ENCODE measurements around the gene CBLB.
A peak's percentile ranks its signal among the peaks of the same experiment; 100 is the strongest.

CBLB gene

GRCh38 chr3:105611304-105612192 is 257.3 kb downstream of the CBLB start:
- peak; percentile 86 for ATAC-seq (ENCODE audit: low read depth)
- no peak overlapping the region for H3K27ac ChIP-seq (ENCODE audit: poor library complexity, severe bottlenecking)
- DNase-seq (ENCODE audit: low spot score), result no peak
- peaks cover 2% of the 10 kb centered on the region for H3K9me3 ChIP-seq (ENCODE audit: severe bottlenecking)
- no peak for TF ChIP-seq CTCF (IDR thresholded peaks at IDR 0.05; ENCODE audit: poor library complexity, severe bottlenecking)
- H3K27me3 ChIP-seq (ENCODE audit: insufficient read depth, poor library complexity, severe bottlenecking), result no peaks in the 10 kb centered on the region
- H3K4me3 ChIP-seq (ENCODE audit: severe bottlenecking), result no peak overlapping the region
- no peaks in the 10 kb centered on the region for H3K36me3 ChIP-seq (ENCODE audit: low read depth)
- H3K4me1 ChIP-seq (ENCODE audit: insufficient read depth, poor library complexity, severe bottlenecking), result peaks cover 15% of the 10 kb centered on the region

- H3K9me3 ChIP-seq (ENCODE audit: severe bottlenecking), result peaks cover 2% of the 10 kb centered on the region
- no peaks in the 10 kb centered on the region for H3K27me3 ChIP-seq (ENCODE audit: insufficient read depth, poor library complexity, severe bottlenecking)
- TF ChIP-seq CTCF (IDR thresholded peaks at IDR 0.05; ENCODE audit: poor library complexity, severe bottlenecking), result no peak
- DNase-seq (ENCODE audit: low spot score) (no peak), ATAC-seq (ENCODE audit: low read depth) (no peak)
- H3K4me3 ChIP-seq (ENCODE audit: severe bottlenecking), result no peak overlapping the region
- no peak overlapping the region for H3K27ac ChIP-seq (ENCODE audit: poor library complexity, severe bottlenecking)
- H3K4me1 ChIP-seq (ENCODE audit: insufficient read depth, poor library complexity, severe bottlenecking), result peaks cover 15% of the 10 kb centered on the region
- no peaks in the 10 kb centered on the region for H3K36me3 ChIP-seq (ENCODE audit: low read depth)
Measured at GRCh38 chr3:105610473-105610872, 258.3 kb downstream of the CBLB start.

- Histone ChIP-seq H3K27me3 (ENCODE audit: insufficient read depth, poor library complexity, severe bottlenecking) (no peaks in the 10 kb centered on the region), H3K9me3 (ENCODE audit: severe bottlenecking) (peaks cover 2% of the 10 kb centered on the region), H3K4me1 (ENCODE audit: insufficient read depth, poor library complexity, severe bottlenecking) (peaks cover 15% of the 10 kb centered on the region), H3K36me3 (ENCODE audit: low read depth) (no peaks in the 10 kb centered on the region), H3K4me3 (ENCODE audit: severe bottlenecking) (no peak overlapping the region), H3K27ac (ENCODE audit: poor library complexity, severe bottlenecking) (no peak overlapping the region)
- no peak for ATAC-seq (ENCODE audit: low read depth)
- no peak for DNase-seq (ENCODE audit: low spot score)
- no peak for TF ChIP-seq CTCF (IDR thresholded peaks at IDR 0.05; ENCODE audit: poor library complexity, severe bottlenecking)
Measured at GRCh38 chr3:105608623-105609022, 260.2 kb downstream of the CBLB start.

- Histone ChIP-seq H3K9me3 (ENCODE audit: severe bottlenecking) (no peaks in the 10 kb centered on the region), H3K27me3 (ENCODE audit: insufficient read depth, poor library complexity, severe bottlenecking) (no peaks in the 10 kb centered on the region), H3K4me3 (ENCODE audit: severe bottlenecking) (no peak overlapping the region), H3K27ac (ENCODE audit: poor library complexity, severe bottlenecking) (no peak overlapping the region), H3K4me1 (ENCODE audit: insufficient read depth, poor library complexity, severe bottlenecking) (peaks cover 2% of the 10 kb centered on the region), H3K36me3 (ENCODE audit: low read depth) (no peaks in the 10 kb centered on the region)
- peak; percentile 54; the same call in 1 of the 3 replicates for ATAC-seq (ENCODE audit: low read depth)
- no peak for DNase-seq (ENCODE audit: low spot score)
- no peak for TF ChIP-seq CTCF (IDR thresholded peaks at IDR 0.05; ENCODE audit: poor library complexity, severe bottlenecking)
Measured at GRCh38 chr3:105606016-105606415, 262.8 kb downstream of the CBLB start.

Measured in RWPE2 (cell line).